OCI-LY7 (cell line): Measurements from ENCODE around the gene DPYD.

Experiments
- EZH2phosphoT487 ChIP-seq: fragments of 200-600 bp; sonication (generic); IDR thresholded peaks from 2 replicates; pipeline ENCODE4 v1.6.1; 2018; ENCODE audit warnings: low read depth, borderline replicate concordance, mild to moderate bottlenecking, mixed run types, antibody characterized with exemption, low read length, moderate library complexity, mixed read lengths
- TF ChIP-seq, protein P1 (sequence below): fragments of 200-600 bp; sonication (generic); conservative IDR thresholded peaks from 2 replicates; pipeline ENCODE4 v1.5.1; 2014; ENCODE audit warnings: mild to moderate bottlenecking, antibody characterized with exemption, low read length, moderate library complexity, mixed read lengths

DNA sequence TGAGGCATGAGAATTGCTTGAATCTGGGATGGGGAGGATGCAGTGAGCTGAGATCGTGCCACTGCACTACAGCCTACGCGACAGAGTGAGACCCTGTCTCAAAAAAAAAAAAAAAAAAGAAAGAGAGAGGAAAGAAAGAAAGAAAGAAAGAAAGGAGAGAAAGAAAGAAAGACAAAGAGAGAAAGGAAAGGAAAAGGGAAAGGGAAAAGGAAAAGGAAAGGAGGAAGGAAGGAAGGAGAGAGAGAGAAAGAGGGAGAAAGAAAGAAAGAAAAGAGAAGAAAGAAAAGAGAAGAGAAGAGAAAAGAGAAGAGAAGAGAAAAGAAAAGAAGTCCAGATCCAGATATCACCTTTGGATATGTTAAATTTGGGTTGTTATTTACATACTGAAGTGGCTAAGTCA, 106.0 kb downstream of the DPYD start:
- TF ChIP-seq, protein P1, sequence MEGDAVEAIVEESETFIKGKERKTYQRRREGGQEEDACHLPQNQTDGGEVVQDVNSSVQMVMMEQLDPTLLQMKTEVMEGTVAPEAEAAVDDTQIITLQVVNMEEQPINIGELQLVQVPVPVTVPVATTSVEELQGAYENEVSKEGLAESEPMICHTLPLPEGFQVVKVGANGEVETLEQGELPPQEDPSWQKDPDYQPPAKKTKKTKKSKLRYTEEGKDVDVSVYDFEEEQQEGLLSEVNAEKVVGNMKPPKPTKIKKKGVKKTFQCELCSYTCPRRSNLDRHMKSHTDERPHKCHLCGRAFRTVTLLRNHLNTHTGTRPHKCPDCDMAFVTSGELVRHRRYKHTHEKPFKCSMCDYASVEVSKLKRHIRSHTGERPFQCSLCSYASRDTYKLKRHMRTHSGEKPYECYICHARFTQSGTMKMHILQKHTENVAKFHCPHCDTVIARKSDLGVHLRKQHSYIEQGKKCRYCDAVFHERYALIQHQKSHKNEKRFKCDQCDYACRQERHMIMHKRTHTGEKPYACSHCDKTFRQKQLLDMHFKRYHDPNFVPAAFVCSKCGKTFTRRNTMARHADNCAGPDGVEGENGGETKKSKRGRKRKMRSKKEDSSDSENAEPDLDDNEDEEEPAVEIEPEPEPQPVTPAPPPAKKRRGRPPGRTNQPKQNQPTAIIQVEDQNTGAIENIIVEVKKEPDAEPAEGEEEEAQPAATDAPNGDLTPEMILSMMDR = no peak
- no peak for TF ChIP-seq EZH2phosphoT487
